HepG2 (cell line): Measurements from ENCODE around the gene BPIFB2. TPM values are rescaled to one million over a fixed set of nuclear protein-coding genes. Genes with fewer than 3 reads are reported as not detected.

Experiments used
- ATAC-seq: fragments of 200-7000 bp; cut with Tn5 transposase; 3 replicates; pipeline ENCODE4 v1.9.1; 2020; ENCODE audit warnings: mild to moderate bottlenecking, moderate library complexity
- BruUV-seq: library from RNA; stranded (reverse); fragments of 400-500 nt; replicated peaks from 2 replicates; lab custom pipeline; 2021; lab: Mats Ljungman, UMichigan
- CTCF ChIA-PET: fragments of 300-600 bp; formaldehyde crosslinking; extraction: SDS; loops from one replicate; lab custom pipeline; 2021; ENCODE audit warnings: low total read pairs, inconsistent platforms, low intra/inter-chr PET ratio; lab: Yijun Ruan, JAX
- POLR2A ChIA-PET: fragments of 350-600 bp; sonication (Branson Sonifier 250); formaldehyde crosslinking; loops from one replicate; lab custom pipeline; 2020; ENCODE audit warnings: antibody characterized with exemption, inconsistent platforms; lab: Yijun Ruan, JAX
- DNase-seq: peaks from one replicate; pipeline ENCODE4 v3.0.0-alpha.2; 2015; ENCODE audit warnings: low spot score
- FAIRE-seq: peaks from 3 replicates; lab custom pipeline; 2011; peaks lifted over from hg19 to GRCh38; lab: Jason Lieb, UNC
- H2AFZ ChIP-seq: one replicate; pipeline ENCODE4 v1.6.1; 2011; ENCODE audit warnings: low read length, inconsistent platforms
- H3K27ac ChIP-seq: fragments of 300-600 bp; 3 replicates; pipeline ENCODE4 v1.8.0; 2011; ENCODE audit warnings: mixed run types, mild to moderate bottlenecking, mixed read lengths, low read length, inconsistent platforms; ENCODE audit not compliant: insufficient read depth; ENCODE audit errors: extremely low read length
- H3K27me3 ChIP-seq, 2 experiments: fragments of 200-600 bp in 1 of 2; 2 replicates in 1 of 2; 3 replicates in 1 of 2; pipeline versions ENCODE4 v1.6.0 to v1.8.0; 2011; ENCODE audit warnings: low read length in 2 of 2, mild to moderate bottlenecking in 2 of 2, moderate library complexity in 2 of 2, inconsistent platforms in 1 of 2; ENCODE audit not compliant: insufficient read depth in 2 of 2, control insufficient read depth in 1 of 2
- H3K36me3 ChIP-seq, 2 experiments: fragments of 200-600 bp in 1 of 2; replicated peaks in 1 of 2; 2 replicates in 1 of 2; 3 replicates in 1 of 2; pipeline versions ENCODE4 v1.5.1 to v1.8.0; 2011; ENCODE audit warnings: low read length in 2 of 2, inconsistent platforms in 1 of 2; ENCODE audit not compliant: insufficient read depth in 2 of 2, control insufficient read depth in 1 of 2
- H3K4me1 ChIP-seq: 2 replicates; pipeline ENCODE4 v1.5.1; 2012; ENCODE audit warnings: low read length, inconsistent platforms; ENCODE audit not compliant: insufficient read depth
- H3K4me2 ChIP-seq: 2 replicates; pipeline ENCODE4 v1.6.0; 2011; ENCODE audit warnings: low read depth, low read length, inconsistent platforms
- H3K4me3 ChIP-seq, 3 experiments: fragments of 200-600 bp in 1 of 3; sonication (generic), shearing (Covaris generic) in 1 of 3; replicated peaks in 1 of 3; 2 replicates each; pipeline ENCODE4 v1.5.1; 2011 to 2016; ENCODE audit warnings: low read length in 3 of 3, inconsistent platforms in 2 of 3, low read depth in 2 of 3, mild to moderate bottlenecking in 2 of 3, control low read depth in 1 of 3, mixed read lengths in 1 of 3; ENCODE audit not compliant: insufficient read depth in 1 of 3
- H3K79me2 ChIP-seq: one replicate; pipeline ENCODE4 v1.6.1; 2011; ENCODE audit warnings: low read length, inconsistent platforms; ENCODE audit not compliant: insufficient read depth
- H3K9ac ChIP-seq: 2 replicates; pipeline ENCODE4 v1.6.0; 2011; ENCODE audit warnings: mild to moderate bottlenecking, low read depth, low read length, inconsistent platforms; ENCODE audit not compliant: insufficient read depth
- H3K9me3 ChIP-seq: 2 replicates; pipeline ENCODE4 v1.5.1; 2012; ENCODE audit warnings: mild to moderate bottlenecking, low read length
- H4K20me1 ChIP-seq: 2 replicates; pipeline ENCODE4 v1.6.0; 2011; ENCODE audit warnings: inconsistent platforms, mild to moderate bottlenecking, low read length, moderate library complexity; ENCODE audit not compliant: insufficient read depth
- HNRNPL ChIP-seq: fragments of 200-400 bp; formaldehyde crosslinking; IDR thresholded peaks from 2 replicates; pipeline ENCODE4 v1.6.1; 2017; ENCODE audit warnings: mild to moderate bottlenecking, low read depth, low read length
- HOMEZ ChIP-seq: IDR thresholded peaks from 2 replicates; pipeline ENCODE4 v1.6.1; 2016; ENCODE audit warnings: low read depth
- HOXD1 ChIP-seq: sonication (generic); formaldehyde crosslinking; IDR thresholded peaks from 2 replicates; pipeline ENCODE4 v1.5.0; 2020; ENCODE audit warnings: missing genetic modification reagents
- KLF16 ChIP-seq, 2 experiments: sonication (generic) in 1 of 2; formaldehyde crosslinking in 1 of 2; IDR thresholded peaks; 2 replicates each; pipeline versions ENCODE4 v1.6.1 to v1.8.0; 2016 to 2023; ENCODE audit warnings: missing genetic modification reagents in 2 of 2, missing compliant biosample characterization in 1 of 2
- KMT2B ChIP-seq: IDR thresholded peaks from 2 replicates; pipeline ENCODE4 v1.6.1; 2016; ENCODE audit warnings: missing genetic modification reagents, missing compliant biosample characterization
- PRDM10 ChIP-seq: sonication (generic); formaldehyde crosslinking; IDR thresholded peaks from 2 replicates; pipeline ENCODE4 v1.4.0; 2020; ENCODE audit warnings: low read depth, missing genetic modification reagents
- SMYD3 ChIP-seq: sonication (generic); formaldehyde crosslinking; IDR thresholded peaks from 2 replicates; pipeline ENCODE4 v1.8.1; 2023; ENCODE audit warnings: mild to moderate bottlenecking, missing genetic modification reagents
- SSRP1 ChIP-seq: IDR thresholded peaks from 2 replicates; pipeline ENCODE4 v1.6.1; 2016; ENCODE audit warnings: control low read depth
- ZBTB25 ChIP-seq: IDR thresholded peaks from 2 replicates; pipeline ENCODE4 v1.6.1; 2018; ENCODE audit warnings: missing genetic modification reagents
- ZZZ3 ChIP-seq: sonication (generic); formaldehyde crosslinking; IDR thresholded peaks from 2 replicates; pipeline ENCODE4 v1.4.0; 2020; ENCODE audit warnings: missing genetic modification reagents, mild to moderate bottlenecking, borderline replicate concordance
- WGBS: methylation state at CpG from one replicate; pipeline ENCODE4 v1.1.6; 2017; ENCODE audit warnings: low lambda C conversion rate; 5-methylcytosine and 5-hydroxymethylcytosine counted together
- in situ Hi-C: cut with HindIII; loops from 2 replicates; pipeline ENCODE4 v1.10.0; 2017; ENCODE audit warnings: low pct_unique_long_range_greater_than_20kb; ENCODE audit not compliant: extremely low pct_ligation_motif_present
- intact Hi-C: fragments of 100-400 bp; cut with micrococcal nuclease; formaldehyde crosslinking; loops from one replicate; pipeline ENCODE4 v1.10.0; 2022; ENCODE audit not compliant: unreplicated experiment
- polyA plus RNA-seq, 8 experiments: library from polyadenylated mRNA; depleted of rRNA in 3 of 8; stranded (reverse) in 7 of 8; unstranded in 1 of 8; fragments of >200 nt; fragmentation: Illumina TruSeq in 4 of 8; extraction: Trizol in 4 of 8; gene quantifications; 2 replicates each; pipeline versions ENCODE4 v1.2.1 to v1.2.3, GENCODE V29; 2011 to 2016; ENCODE audit warnings: low read depth in 4 of 8, missing spikeins in 1 of 8, mixed read lengths in 1 of 8; ENCODE audit not compliant: insufficient read depth in 1 of 8
- total RNA-seq, 5 experiments: library from RNA; depleted of rRNA; stranded (reverse); fragments of >200 nt; fragmentation: Illumina TruSeq; extraction: Trizol; gene quantifications; 2 replicates each; pipeline ENCODE4 v1.2.3, GENCODE V29; 2016; ENCODE audit warnings: low read depth in 1 of 5
- TF ChIP-seq, protein P1 (sequence below): IDR thresholded peaks from 2 replicates; pipeline ENCODE4 v1.6.1; 2016; ENCODE audit warnings: low read depth, missing genetic modification reagents, missing compliant biosample characterization

The BPIFB2 gene
- total and polyA plus RNA-seq, 2 of the 13 experiments (the other 11 are each of a cell fraction or from before 2014, with no cell fraction given), result 54.5 to 902 TPM

GRCh38 chr20:33023439-33024242 is 16.1 kb downstream of the BPIFB2 start:
- H3K4me3 ChIP-seq, result no peak overlapping the region
- no TSS peak for BruUV-seq
- in situ Hi-C loops, result no loop called here
- H3K4me1 ChIP-seq, result peaks cover 20% of the 10 kb centered on the region
- peaks cover 28 to 45% of the 10 kb centered on the region in 2 experiments for H3K36me3 ChIP-seq
- WGBS, result 76% methylated on average over 5 of the region's 6 CpGs
- ATAC-seq (no peak), FAIRE-seq (no peak), DNase-seq (no peak)
- H3K79me2 ChIP-seq, result no peaks in the 10 kb centered on the region
- no peak overlapping the region for H3K4me2 ChIP-seq
- H3K27ac ChIP-seq, result no peak overlapping the region
- H3K9ac ChIP-seq, result no peak overlapping the region
- ChIA-PET POLR2A (interaction anchor here (0.9 to 2.5 kb wide), 3 partner anchors 10 to 19 kb away, joined by 3 to 8 read pairs (median 3); partner anchors contain the start of gene BPIFB2), CTCF (no interaction called here)
- H3K27me3 ChIP-seq, result peaks cover 0 to 2% of the 10 kb centered on the region in 2 experiments; a peak in 2 of 5 replicates
- H4K20me1 ChIP-seq, result peaks cover 36% of the 10 kb centered on the region; the same call in 1 of the 2 replicates
- H2AFZ ChIP-seq, result no peak overlapping the region
- H3K9me3 ChIP-seq, result no peaks in the 10 kb centered on the region
- intact Hi-C loops, result loop anchor here (2.0 kb wide), 1 partner anchor 15 kb away; no protein-coding TSS in a partner anchor
- TF ChIP-seq HOMEZ (CRISPR knock-in tag) (no peak), ZBTB25 (CRISPR knock-in tag) (no peak), PRDM10 (no peak), ZZZ3 (CRISPR knock-in tag) (no peak), KLF16 (CRISPR knock-in tag; IDR thresholded peaks at IDR 0.05) (no peak), HOXD1 (CRISPR knock-in tag) (no peak), SSRP1 (no peak; the same call in 1 of the 2 replicates), HNRNPL (0 out of 2 replicates have a peak, but pooled peaks have one; percentile 56), SMYD3 (CRISPR knock-in tag) (0 out of 2 replicates have a peak, but pooled peaks have one; percentile 11), KMT2B (CRISPR knock-in tag) (peak; percentile 10; the same call in 1 of the 2 replicates)
- TF ChIP-seq, protein P1, sequence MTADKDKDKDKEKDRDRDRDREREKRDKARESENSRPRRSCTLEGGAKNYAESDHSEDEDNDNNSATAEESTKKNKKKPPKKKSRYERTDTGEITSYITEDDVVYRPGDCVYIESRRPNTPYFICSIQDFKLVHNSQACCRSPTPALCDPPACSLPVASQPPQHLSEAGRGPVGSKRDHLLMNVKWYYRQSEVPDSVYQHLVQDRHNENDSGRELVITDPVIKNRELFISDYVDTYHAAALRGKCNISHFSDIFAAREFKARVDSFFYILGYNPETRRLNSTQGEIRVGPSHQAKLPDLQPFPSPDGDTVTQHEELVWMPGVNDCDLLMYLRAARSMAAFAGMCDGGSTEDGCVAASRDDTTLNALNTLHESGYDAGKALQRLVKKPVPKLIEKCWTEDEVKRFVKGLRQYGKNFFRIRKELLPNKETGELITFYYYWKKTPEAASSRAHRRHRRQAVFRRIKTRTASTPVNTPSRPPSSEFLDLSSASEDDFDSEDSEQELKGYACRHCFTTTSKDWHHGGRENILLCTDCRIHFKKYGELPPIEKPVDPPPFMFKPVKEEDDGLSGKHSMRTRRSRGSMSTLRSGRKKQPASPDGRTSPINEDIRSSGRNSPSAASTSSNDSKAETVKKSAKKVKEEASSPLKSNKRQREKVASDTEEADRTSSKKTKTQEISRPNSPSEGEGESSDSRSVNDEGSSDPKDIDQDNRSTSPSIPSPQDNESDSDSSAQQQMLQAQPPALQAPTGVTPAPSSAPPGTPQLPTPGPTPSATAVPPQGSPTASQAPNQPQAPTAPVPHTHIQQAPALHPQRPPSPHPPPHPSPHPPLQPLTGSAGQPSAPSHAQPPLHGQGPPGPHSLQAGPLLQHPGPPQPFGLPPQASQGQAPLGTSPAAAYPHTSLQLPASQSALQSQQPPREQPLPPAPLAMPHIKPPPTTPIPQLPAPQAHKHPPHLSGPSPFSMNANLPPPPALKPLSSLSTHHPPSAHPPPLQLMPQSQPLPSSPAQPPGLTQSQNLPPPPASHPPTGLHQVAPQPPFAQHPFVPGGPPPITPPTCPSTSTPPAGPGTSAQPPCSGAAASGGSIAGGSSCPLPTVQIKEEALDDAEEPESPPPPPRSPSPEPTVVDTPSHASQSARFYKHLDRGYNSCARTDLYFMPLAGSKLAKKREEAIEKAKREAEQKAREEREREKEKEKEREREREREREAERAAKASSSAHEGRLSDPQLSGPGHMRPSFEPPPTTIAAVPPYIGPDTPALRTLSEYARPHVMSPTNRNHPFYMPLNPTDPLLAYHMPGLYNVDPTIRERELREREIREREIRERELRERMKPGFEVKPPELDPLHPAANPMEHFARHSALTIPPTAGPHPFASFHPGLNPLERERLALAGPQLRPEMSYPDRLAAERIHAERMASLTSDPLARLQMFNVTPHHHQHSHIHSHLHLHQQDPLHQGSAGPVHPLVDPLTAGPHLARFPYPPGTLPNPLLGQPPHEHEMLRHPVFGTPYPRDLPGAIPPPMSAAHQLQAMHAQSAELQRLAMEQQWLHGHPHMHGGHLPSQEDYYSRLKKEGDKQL (CRISPR knock-in tag), result no peak
